Measurements from ENCODE around the gene CCDC88C. TPM values are rescaled to one million over a fixed set of nuclear protein-coding genes. Genes with fewer than 3 reads are reported as not detected.

Gene CCDC88C
- total and polyA plus RNA-seq, 8 donors = 26.2 to 41.8 (median 31.6) TPM

GRCh38 chr14:91346838-91347173 lies 70.8 kb downstream of the CCDC88C start:
- H3K27ac ChIP-seq = no peak overlapping the region
- ATAC-seq (no peak), DNase-seq (no peak)

GRCh38 chr14:91344096-91344495 lies 73.5 kb downstream of the CCDC88C start:
- H3K36me3 ChIP-seq = peaks cover 0 to 36% of the 10 kb centered on the region in 2 donors
- DNase-seq (no peak), ATAC-seq (no peak)
- TF ChIP-seq CTCF (IDR thresholded peaks at IDR 0.05) = no peak
- H3K4me1 ChIP-seq = peaks cover 9 to 10% of the 10 kb centered on the region in 2 donors
- H3K9me3 ChIP-seq = no peaks in the 10 kb centered on the region
- no peaks in the 10 kb centered on the region for H3K27me3 ChIP-seq
- H3K4me3 ChIP-seq = no peak overlapping the region
- no peak overlapping the region for H3K27ac ChIP-seq
- intact Hi-C loops (cut with DNase I) = no loop called here

More at GRCh38 chr14:91346838-91347173, 70.8 kb downstream of the CCDC88C start:
- Histone ChIP-seq H3K27me3 (no peaks in the 10 kb centered on the region), H3K9me3 (no peaks in the 10 kb centered on the region), H3K4me3 (no peak overlapping the region), H3K36me3 (peaks cover 0 to 11% of the 10 kb centered on the region in 2 donors), H3K4me1 (peaks cover 18 to 36% of the 10 kb centered on the region in 2 donors)
- TF ChIP-seq CTCF (IDR thresholded peaks at IDR 0.05) = no peak
- intact Hi-C loops (cut with DNase I) = no loop called here

- no peaks in the 10 kb centered on the region for H3K27me3 ChIP-seq
- DNase-seq = no peak
- peaks cover 0 to 4% of the 10 kb centered on the region in 2 donors for H3K4me1 ChIP-seq
- no peak for ATAC-seq
- no peaks in the 10 kb centered on the region for H3K9me3 ChIP-seq
- H3K4me3 ChIP-seq = no peak overlapping the region
- H3K27ac ChIP-seq = no peak overlapping the region
- TF ChIP-seq CTCF (IDR thresholded peaks at IDR 0.05) = no peak
- H3K36me3 ChIP-seq = peaks cover 0 to 47% of the 10 kb centered on the region in 2 donors
- intact Hi-C loops (cut with DNase I) = no loop called here
Observed at GRCh38 chr14:91343051-91343450, 74.6 kb downstream of the CCDC88C start.

- no peaks in the 10 kb centered on the region for H3K9me3 ChIP-seq
- intact Hi-C loops (cut with DNase I) = no loop called here
- TF ChIP-seq CTCF (IDR thresholded peaks at IDR 0.05) = no peak
- ATAC-seq = no peak
- H3K27me3 ChIP-seq = no peaks in the 10 kb centered on the region
- H3K36me3 ChIP-seq = peaks cover 0 to 54% of the 10 kb centered on the region in 2 donors
- H3K4me1 ChIP-seq = peaks cover 0 to 4% of the 10 kb centered on the region in 2 donors
- no peak overlapping the region for H3K27ac ChIP-seq
- H3K4me3 ChIP-seq = no peak overlapping the region
- no peak for DNase-seq
Observed at GRCh38 chr14:91342206-91342760, 75.3 kb downstream of the CCDC88C start.

GRCh38 chr14:91341751-91342154 lies 75.9 kb downstream of the CCDC88C start:
- TF ChIP-seq CTCF (IDR thresholded peaks at IDR 0.05) = no peak
- Histone ChIP-seq H3K4me3 (no peak overlapping the region), H3K9me3 (no peaks in the 10 kb centered on the region), H3K4me1 (peaks cover 0 to 4% of the 10 kb centered on the region in 2 donors), H3K27me3 (no peaks in the 10 kb centered on the region), H3K36me3 (peaks cover 0 to 60% of the 10 kb centered on the region in 2 donors), H3K27ac (no peak overlapping the region)
- no peak for DNase-seq
- intact Hi-C loops (cut with DNase I) = no loop called here
- ATAC-seq = no peak

Data from left lung (tissue), 10 donors.